Kidney (tissue), 14 donors: ENCODE results near the gene TMEM144. TPM values are rescaled to one million over a fixed set of nuclear protein-coding genes. Genes with fewer than 3 reads are reported as not detected.
A peak's percentile ranks its signal among the peaks of the same experiment; 100 is the strongest.

Source experiments
- DNase-seq, 5 donors: peaks; one replicate each; pipeline ENCODE4 v3.0.0-alpha.2; 2013 to 2020
- FAIRE-seq: peaks from 2 replicates; lab custom pipeline; 2012; peaks lifted over from hg19 to GRCh38; lab: Jason Lieb, UNC
- H3K27ac ChIP-seq, 2 donors: one replicate each; pipeline ENCODE4 v1.7.0; 2013; ENCODE audit warnings: low read depth in 2 of 2, low read length in 2 of 2, inconsistent platforms in 1 of 2
- H3K27me3 ChIP-seq: one replicate; pipeline ENCODE4 v1.7.1; 2013; ENCODE audit warnings: low read length, inconsistent platforms; ENCODE audit not compliant: control insufficient read depth, insufficient read depth
- H3K36me3 ChIP-seq, 3 donors: one replicate each; pipeline versions ENCODE4 v1.7.0 to v1.7.1; 2013; ENCODE audit warnings: low read length in 3 of 3, control low read depth in 1 of 3, inconsistent platforms in 1 of 3; ENCODE audit not compliant: insufficient read depth in 3 of 3, control insufficient read depth in 2 of 3
- H3K4me1 ChIP-seq, 3 donors: one replicate each; pipeline versions ENCODE4 v1.7.0 to v1.7.1; 2013; ENCODE audit warnings: low read length in 3 of 3, inconsistent platforms in 1 of 3, low read depth in 1 of 3; ENCODE audit not compliant: control insufficient read depth in 2 of 3, insufficient read depth in 2 of 3
- H3K4me3 ChIP-seq, 3 donors: one replicate each; pipeline versions ENCODE4 v1.7.0 to v1.8.1; 2013; ENCODE audit warnings: low read length in 3 of 3, control low read depth in 1 of 3, inconsistent platforms in 1 of 3
- H3K9ac ChIP-seq, 3 donors: one replicate each; pipeline versions ENCODE4 v1.7.0 to v1.7.1; 2013; ENCODE audit warnings: low read length in 3 of 3, control low read depth in 1 of 3, inconsistent platforms in 1 of 3
- H3K9me3 ChIP-seq, 3 donors: one replicate each; pipeline versions ENCODE4 v1.7.0 to v1.7.1; 2013; ENCODE audit warnings: low read length in 3 of 3, control low read depth in 1 of 3, inconsistent platforms in 1 of 3; ENCODE audit not compliant: control insufficient read depth in 2 of 3, insufficient read depth in 1 of 3
- intact Hi-C: fragments of 100-400 bp; cut with DNase I; formaldehyde crosslinking; loops from one replicate; pipeline ENCODE4 v1.11.1; 2022
- polyA plus RNA-seq: library from polyadenylated mRNA; stranded (reverse); fragments of 350-450 nt; fragmentation: Illumina TruSeq; extraction: RNeasy Lipid Tissue Mini Kit (QIAGEN cat#74804); gene quantifications from one replicate; pipeline ENCODE4 v1.2.3, GENCODE V29; 2014; ENCODE audit warnings: low read depth, low replicate concordance; ENCODE audit not compliant: insufficient read depth
- total RNA-seq: library from RNA; stranded (reverse); fragmentation: NEBNext Ultra II Directional; extraction: Animal tissue kit (Norgen Biotek cat#: 25700); gene quantifications from one replicate; pipeline ENCODE4 v1.2.1, GENCODE V29; 2021
- TF ChIP-seq, protein P1 (sequence below): IDR thresholded peaks from 3 replicates; pipeline ENCODE4 v1.5.1; 2012; ENCODE audit warnings: mild to moderate bottlenecking, moderate library complexity, borderline replicate concordance; ENCODE audit not compliant: insufficient read depth; ENCODE audit errors: extremely low read depth
- donor health status: control.
- donor health status: control.
- donor health status: control.
- donor health status: control.
- donor health status: control.
- donor health status: DM: yes; HTN: yes; CAD: no.
- donor health status: Normal renal cell carcinoma (clear cell type).

The TMEM144 gene
- total and polyA plus RNA-seq, 2 donors from 2014 or later: 3.3 to 9.8 TPM

DNA sequence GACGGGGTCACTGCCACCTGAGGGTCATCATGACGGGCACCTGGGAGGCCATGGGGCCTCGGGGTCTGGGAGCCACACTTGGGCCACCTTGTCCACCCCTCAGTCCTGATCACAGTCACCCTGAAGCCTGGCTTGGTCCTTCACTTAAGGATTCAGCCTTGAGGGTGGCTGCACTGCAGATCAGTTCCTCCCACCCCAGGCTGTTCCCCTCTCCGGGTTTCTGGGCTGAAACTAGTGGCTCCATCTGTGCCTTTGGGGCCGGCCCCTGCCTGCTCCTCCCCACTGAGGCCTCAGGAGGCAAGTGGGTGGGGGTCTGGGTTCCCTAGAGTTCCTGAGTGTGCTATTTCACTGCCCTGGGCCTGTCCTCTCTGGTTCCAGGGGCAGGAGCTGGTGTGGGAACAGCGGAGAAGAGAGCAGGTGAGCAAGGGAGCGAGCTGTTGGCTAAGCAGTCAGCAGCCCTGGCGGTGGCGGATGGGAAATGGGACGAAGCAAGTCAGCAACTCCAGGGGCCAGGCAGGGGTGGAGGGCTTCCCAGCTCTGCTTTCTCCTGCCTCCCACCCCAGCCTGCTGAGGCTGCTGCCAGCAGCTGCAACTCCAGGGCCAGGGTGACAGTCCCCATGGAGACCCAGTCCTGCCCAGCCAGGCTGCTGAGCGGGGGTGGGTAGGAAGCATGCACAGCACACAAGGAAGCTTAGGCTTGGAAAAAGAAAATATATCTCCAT is 81.2 kb downstream of the TMEM144 start:
- Histone ChIP-seq H3K4me1 (no peaks in the 10 kb centered on the region), H3K9ac (no peak overlapping the region), H3K4me3 (no peak overlapping the region), H3K27me3 (no peaks in the 10 kb centered on the region), H3K9me3 (no peaks in the 10 kb centered on the region), H3K27ac (no peak overlapping the region), H3K36me3 (no peaks in the 10 kb centered on the region)
- DNase-seq (peak in 1 of 5 donors; percentile 48), FAIRE-seq (no peak)
- intact Hi-C loops: no loop called here
- TF ChIP-seq, protein P1, sequence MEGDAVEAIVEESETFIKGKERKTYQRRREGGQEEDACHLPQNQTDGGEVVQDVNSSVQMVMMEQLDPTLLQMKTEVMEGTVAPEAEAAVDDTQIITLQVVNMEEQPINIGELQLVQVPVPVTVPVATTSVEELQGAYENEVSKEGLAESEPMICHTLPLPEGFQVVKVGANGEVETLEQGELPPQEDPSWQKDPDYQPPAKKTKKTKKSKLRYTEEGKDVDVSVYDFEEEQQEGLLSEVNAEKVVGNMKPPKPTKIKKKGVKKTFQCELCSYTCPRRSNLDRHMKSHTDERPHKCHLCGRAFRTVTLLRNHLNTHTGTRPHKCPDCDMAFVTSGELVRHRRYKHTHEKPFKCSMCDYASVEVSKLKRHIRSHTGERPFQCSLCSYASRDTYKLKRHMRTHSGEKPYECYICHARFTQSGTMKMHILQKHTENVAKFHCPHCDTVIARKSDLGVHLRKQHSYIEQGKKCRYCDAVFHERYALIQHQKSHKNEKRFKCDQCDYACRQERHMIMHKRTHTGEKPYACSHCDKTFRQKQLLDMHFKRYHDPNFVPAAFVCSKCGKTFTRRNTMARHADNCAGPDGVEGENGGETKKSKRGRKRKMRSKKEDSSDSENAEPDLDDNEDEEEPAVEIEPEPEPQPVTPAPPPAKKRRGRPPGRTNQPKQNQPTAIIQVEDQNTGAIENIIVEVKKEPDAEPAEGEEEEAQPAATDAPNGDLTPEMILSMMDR: no peak

DNA sequence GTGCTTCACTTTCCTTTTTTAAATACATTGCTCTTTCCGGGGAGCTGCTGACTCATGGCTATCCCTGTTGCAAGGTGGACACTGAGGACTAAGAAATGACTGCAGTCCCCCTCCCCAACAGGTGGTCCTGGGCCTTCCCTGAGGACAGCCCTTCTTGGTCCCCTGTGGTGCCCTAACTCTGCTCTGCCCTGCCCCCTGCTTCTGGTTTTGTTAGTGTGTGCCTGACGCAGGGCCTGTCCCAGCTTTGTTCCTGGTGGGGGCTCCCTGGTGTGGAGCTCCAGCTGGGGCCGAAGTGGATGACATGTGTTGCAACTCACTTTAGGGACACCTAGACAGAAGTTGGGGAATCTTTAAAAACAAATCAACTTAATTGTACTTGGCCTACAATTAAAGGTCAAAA is 81.9 kb downstream of the TMEM144 start:
- Histone ChIP-seq H3K27ac (no peak overlapping the region), H3K27me3 (no peaks in the 10 kb centered on the region), H3K9me3 (no peaks in the 10 kb centered on the region), H3K4me1 (no peaks in the 10 kb centered on the region), H3K36me3 (no peaks in the 10 kb centered on the region), H3K4me3 (no peak overlapping the region), H3K9ac (no peak overlapping the region)
- DNase-seq (no peak), FAIRE-seq (no peak)
- TF ChIP-seq, protein P1: no peak
- intact Hi-C loops: no loop called here

DNA sequence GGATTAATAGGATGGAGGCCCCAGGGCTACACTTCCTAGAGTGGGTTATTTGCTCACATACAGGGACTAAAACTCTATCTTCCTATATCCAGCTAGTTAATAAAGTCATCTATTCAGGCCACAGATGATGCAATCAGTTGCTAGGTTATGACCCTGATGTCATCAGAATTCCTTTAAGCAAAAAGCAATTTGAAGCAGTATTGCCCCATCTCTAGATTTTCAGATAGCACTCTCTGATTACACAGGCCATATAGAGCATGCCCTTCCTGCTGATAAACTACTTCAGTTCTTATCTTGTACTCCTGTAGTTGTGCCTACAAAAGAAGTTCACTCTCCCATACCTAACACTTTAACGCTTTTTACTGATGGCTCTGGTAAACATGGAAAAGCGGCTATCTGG is 84.8 kb downstream of the TMEM144 start:
- Histone ChIP-seq H3K9ac (no peak overlapping the region), H3K36me3 (no peaks in the 10 kb centered on the region), H3K27ac (no peak overlapping the region), H3K27me3 (no peaks in the 10 kb centered on the region), H3K4me3 (no peak overlapping the region), H3K9me3 (no peaks in the 10 kb centered on the region), H3K4me1 (peaks cover 0 to 5% (median 0%) of the 10 kb centered on the region in 3 donors)
- no peak for DNase-seq
- no peak for FAIRE-seq
- intact Hi-C loops: no loop called here
- TF ChIP-seq, protein P1: no peak
